Activated T-helper 1 cell treated with anti-CD3 and anti-CD28 coated beads, Interleukin-2, amount 50 U/mL, for 16 hours (primary cell): ENCODE data around the gene KMO.

Experiments used
- DNase-seq, 2 donors: peaks; one replicate each; pipeline ENCODE4 v3.0.0-alpha.2; 2020; ENCODE audit warnings: low read depth in 1 of 2, low spot score in 1 of 2

The KMO gene

GRCh38 chr1:241627453-241628259 is 95.5 kb downstream of the KMO start:
- DNase-seq = no peak

GRCh38 chr1:241630005-241630404 is 97.8 kb downstream of the KMO start:
- DNase-seq = no peak

- no peak for DNase-seq
Observed at GRCh38 chr1:241630476-241630875, 98.3 kb downstream of the KMO start.

GRCh38 chr1:241630899-241631298 is 98.7 kb downstream of the KMO start:
- no peak for DNase-seq

GRCh38 chr1:241631674-241632073 is 99.5 kb downstream of the KMO start:
- no peak for DNase-seq

DNA sequence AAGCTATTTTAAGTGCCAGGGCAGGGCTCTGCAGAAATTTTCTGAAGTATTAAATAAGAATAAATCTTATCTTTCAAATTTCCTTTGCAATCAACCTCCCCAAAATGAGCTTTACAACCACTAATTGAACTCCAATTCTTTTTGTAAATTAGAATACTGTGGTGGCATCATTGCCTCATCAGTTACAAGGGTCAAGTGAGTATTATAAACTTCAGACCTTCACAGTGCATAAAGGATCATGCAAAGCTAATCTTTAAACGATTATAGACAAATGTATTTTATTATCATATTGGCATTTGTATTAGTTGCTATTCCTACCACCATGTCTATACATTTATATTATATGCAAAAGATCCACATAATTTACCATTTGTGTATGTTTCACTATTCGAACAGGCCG is 100.8 kb downstream of the KMO start:
- no peak for DNase-seq

DNA sequence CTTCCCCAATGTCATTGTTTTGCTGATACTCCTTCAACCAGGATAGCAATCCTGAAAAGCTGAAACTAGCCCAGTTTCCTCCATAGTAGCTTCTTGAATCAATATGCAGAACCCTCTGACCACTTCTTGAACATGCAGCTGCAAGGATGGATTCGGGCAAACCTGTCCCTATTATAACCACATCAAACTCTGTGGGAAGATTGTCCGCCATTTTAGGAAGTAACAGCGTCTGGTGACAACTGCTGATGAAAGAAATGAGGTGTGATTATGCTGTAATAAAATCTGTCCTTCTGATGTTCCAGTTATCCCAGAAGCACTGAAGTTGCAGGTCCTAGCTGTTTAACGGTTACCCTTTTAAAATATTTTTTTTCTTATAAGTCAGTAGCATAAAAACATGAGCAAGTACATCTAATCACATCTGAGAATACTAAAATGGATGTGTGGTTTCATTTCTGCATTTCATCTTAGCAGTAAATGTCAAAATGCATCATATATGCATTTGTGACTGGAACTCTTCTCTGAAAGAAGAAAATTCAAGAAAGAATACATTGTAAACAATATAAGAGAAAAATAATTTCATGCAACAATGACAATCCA is 103.5 kb downstream of the KMO start:
- no peak for DNase-seq

- DNase-seq = no peak
Observed at GRCh38 chr1:241636291-241636690, 104.1 kb downstream of the KMO start.

GRCh38 chr1:241637046-241637590 is 104.9 kb downstream of the KMO start:
- DNase-seq = no peak

- no peak for DNase-seq
Observed at GRCh38 chr1:241637604-241638003, 105.4 kb downstream of the KMO start.

DNA sequence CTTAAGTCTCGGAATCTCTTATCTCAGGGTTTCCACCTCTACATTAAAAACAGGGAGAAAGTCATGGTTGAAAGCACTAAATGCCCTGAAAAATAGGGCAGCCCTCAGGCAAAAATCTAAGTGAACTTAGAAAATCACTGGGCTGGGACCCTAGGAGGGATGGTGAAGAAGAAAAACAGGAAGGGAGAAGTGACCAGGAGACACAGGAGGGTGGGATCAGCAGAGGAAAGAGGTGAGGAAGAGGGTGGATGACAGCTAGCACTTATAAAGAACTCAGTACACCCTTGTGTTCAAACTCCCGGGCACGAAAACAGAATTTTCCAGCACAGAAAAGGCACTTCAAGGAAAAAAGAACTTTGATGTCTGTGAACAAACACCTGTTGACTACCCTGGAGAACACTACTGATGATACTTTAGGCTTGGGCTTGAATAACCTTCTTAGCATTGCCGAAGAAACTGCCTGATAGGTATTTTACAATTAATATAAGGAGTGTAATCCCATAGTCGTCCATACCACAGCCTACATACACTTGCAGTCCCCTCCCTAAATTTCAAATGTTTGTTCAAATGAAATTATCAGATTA is 106.0 kb downstream of the KMO start:
- no peak for DNase-seq

- DNase-seq = no peak
Observed at GRCh38 chr1:241638909-241639622, 106.9 kb downstream of the KMO start.

- peak in 1 of 2 donors; percentile 13 for DNase-seq
Observed at GRCh38 chr1:241639623-241640148, 107.5 kb downstream of the KMO start.

DNA sequence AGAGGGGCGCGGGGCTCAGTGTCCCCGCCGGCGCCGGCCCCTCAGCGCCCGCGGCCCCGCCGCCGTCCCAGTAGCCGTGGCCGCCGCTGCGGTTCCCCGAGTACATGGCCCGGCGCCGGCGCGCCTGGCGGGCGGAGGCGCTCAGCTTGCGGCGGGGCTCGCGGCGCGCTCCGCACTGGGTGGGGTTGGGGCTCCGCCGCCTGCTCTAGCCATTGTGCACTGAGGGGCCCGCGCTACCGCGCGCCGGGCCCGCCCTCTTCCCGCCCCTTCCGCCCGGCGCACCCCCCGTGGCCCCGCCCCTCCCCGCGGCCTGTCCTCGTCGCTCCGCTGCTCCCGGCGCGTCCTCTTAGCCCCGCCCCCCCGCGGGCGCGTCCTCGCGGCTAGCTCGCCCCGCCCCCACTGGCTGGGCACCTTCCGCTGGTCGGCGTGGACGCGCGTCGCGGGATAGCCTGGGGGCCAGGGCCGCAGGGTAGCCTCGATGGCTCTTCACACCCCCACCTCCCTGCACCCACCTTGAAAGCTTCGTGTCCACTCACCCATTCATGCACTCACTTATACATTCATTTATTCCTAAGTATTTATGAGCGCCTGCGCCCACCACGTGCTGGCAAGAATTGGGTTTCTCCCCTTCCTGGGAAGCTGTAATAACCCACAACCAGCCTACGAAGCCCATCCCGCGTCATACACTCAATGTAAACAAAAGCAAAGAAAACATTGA is 108.1 kb downstream of the KMO start, which contains the start of the genes CHML and OPN3:
Gene CHML, minus strand, starts transcription at position 221 of the 718 bp plus-strand sequence. CDS start 4,603 bp downstream, outside the sequence.
Gene OPN3, minus strand, starts transcription at position 221 of the 718 bp plus-strand sequence. Its CDS starts 115 bp downstream, at position 106.
- DNase-seq = peak; percentile 78 to 87

DNA sequence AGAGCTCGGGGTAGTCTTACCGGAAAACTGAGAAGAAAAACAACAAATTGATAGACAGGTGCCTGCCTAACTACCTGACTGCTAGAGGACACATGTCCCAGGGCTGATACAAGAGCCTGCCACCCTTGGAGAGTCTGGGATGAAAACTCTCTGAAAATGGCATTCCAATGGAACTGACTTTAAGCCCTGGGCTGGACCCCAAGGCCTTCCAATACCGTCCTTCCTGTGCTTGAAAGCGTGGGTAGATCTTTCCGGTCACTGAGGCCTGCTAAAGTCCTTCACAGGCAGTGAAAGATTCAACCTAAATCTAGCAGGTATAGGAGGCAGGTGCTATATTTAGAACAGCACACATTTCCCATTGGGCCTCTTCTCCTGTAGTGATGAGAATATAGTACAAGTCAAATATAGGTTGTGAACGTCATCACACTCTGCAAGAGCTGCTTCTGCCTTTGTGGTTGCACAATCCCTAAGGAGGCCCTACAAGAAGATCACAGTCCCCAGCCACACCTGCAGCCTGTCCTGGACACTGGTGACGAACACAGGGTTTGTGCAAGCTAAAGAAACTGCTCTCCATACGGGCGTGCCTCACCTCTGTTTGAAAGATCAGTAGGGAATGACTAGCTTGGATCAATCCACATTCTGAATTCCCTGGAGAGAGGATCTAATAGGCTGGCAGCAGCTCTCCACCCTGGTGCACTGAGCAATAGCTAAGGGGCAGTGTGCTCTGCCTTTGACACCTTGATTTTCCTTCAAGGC is 108.9 kb downstream of the KMO start:
- no peak for DNase-seq

DNA sequence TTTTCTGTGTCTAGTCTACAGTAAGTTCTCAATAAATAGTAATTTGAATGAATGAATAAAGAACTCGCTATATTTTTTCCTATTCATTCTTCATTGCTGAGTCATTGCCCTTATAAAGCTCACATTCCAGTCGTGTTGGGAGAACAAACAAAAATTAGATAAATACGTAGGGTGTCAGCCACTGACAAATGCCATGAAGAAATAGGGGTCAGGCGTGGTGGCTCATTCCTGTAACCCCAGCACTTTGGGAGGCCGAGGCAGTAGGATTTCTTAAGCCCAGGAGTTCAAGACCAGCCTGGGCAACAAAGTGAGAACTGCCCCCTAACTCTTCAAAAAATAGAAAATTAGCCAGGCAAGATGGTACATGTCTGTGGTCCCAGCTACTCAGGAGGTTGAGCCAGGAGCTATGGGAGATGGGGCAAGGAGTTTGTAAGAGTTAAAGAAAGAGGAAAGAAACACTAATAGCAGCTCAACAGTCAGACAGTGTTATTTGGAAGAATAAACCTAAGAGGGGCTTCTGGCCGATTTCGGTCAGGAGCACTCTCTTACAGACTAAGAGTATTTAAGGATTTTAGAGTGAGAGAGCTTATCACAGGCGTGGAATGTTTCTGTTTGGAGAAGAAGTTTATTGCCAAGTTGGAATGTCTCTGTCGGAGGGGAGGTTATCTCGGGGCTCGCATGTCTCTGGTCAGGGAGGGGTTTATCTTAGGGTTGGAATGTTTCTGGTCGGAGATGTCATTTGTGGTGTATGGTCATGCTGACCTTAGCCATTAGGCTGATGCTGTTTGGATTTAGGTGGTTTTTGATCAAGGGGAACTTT is 109.8 kb downstream of the KMO start:
- no peak for DNase-seq

GRCh38 chr1:241642593-241642944 is 110.4 kb downstream of the KMO start:
- DNase-seq = no peak

DNA sequence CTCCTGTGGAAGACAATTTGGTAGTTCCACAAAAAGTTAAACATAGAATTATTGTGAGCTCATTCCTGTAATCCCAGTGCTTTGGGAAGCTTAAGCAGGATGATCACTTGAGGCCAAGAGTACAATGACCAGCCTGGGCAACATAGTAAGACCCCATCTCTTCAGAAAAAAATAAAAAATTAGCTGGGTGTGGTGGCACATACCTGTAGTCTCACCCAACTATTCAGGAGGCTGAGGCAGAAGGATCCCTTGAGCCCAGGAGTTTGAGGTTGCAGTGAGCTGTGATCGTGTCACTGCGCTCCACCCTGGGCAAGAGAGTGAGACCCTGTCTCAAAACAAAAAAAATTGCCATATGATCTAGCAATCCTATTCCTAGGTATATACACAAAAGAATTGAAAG is 112.1 kb downstream of the KMO start:
- no peak for DNase-seq

DNA sequence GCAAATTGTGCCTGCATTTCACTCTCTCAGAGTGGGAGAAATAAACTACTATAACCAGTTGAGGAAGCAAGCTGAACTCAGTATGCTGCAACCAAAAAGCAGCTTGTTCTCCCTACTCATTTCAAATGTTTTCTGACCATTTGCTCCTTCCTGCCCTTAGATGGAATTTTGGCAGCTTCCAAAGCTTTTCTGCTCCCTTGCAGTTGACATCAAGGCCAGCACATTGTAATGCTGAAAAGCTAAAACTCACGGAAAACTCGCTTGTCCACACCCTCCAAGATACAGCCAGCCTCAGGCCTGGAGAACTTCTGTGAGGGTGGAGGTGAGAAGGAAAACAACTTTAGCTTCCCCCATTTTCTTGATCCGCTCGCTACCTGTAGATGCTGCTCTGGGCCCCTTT is 113.0 kb downstream of the KMO start:
- DNase-seq = no peak
